Measurements from ENCODE around the gene KCMF1. TPM values are rescaled to one million over a fixed set of nuclear protein-coding genes. Genes with fewer than 3 reads are reported as not detected.

KCMF1 gene
- total and polyA plus RNA-seq, 9 donors = 37.3 to 42.0 (median 39.1) TPM

GRCh38 chr2:84980263-84980983 lies 9.5 kb downstream of the KCMF1 start:
- H3K27me3 ChIP-seq (ENCODE audit: control insufficient read depth, insufficient read depth, low read length) = no peaks in the 10 kb centered on the region
- H3K27ac ChIP-seq (ENCODE audit: low read length) = no peak overlapping the region
- no peak for DNase-seq
- H3K4me1 ChIP-seq (ENCODE audit: control insufficient read depth, insufficient read depth, low read length) = no peaks in the 10 kb centered on the region
- H3K36me3 ChIP-seq (ENCODE audit: control insufficient read depth, insufficient read depth, low read length) = no peaks in the 10 kb centered on the region
- no peaks in the 10 kb centered on the region for H3K9me3 ChIP-seq (replicated peaks; ENCODE audit: control insufficient read depth, low read depth, low read length)
- H3K4me3 ChIP-seq (ENCODE audit: low read length) = no peak overlapping the region
- 92% methylated on average over 4 of the region's 6 CpGs for WGBS (ENCODE audit: insufficient coverage)

- Histone ChIP-seq H3K9me3 (replicated peaks; ENCODE audit: control insufficient read depth, low read depth, low read length) (no peaks in the 10 kb centered on the region), H3K4me3 (ENCODE audit: low read length) (no peak overlapping the region)
- WGBS (ENCODE audit: insufficient coverage) = 76% methylated on average over 1 of the region's 1 CpG
These were observed 15.1 kb downstream of the KCMF1 start for GRCh38 chr2:84986018-84986417.

GRCh38 chr2:84989422-84989821 lies 18.5 kb downstream of the KCMF1 start:
- Histone ChIP-seq H3K4me1 (ENCODE audit: control insufficient read depth, insufficient read depth, low read length) (peaks cover 2% of the 10 kb centered on the region), H3K9me3 (replicated peaks; ENCODE audit: control insufficient read depth, low read depth, low read length) (no peaks in the 10 kb centered on the region), H3K27ac (ENCODE audit: low read length) (no peak overlapping the region), H3K4me3 (ENCODE audit: low read length) (no peak overlapping the region), H3K27me3 (ENCODE audit: control insufficient read depth, insufficient read depth, low read length) (no peaks in the 10 kb centered on the region), H3K36me3 (ENCODE audit: control insufficient read depth, insufficient read depth, low read length) (no peaks in the 10 kb centered on the region)
- whole genome bisulfite sequencing (ENCODE audit: insufficient coverage) = 100% methylated on average over 2 of the region's 2 CpGs
- no peak for DNase-seq

More at GRCh38 chr2:84986018-84986417, 15.1 kb downstream of the KCMF1 start:
- Histone ChIP-seq H3K27ac (ENCODE audit: low read length) (no peak overlapping the region), H3K4me1 (ENCODE audit: control insufficient read depth, insufficient read depth, low read length) (no peaks in the 10 kb centered on the region), H3K27me3 (ENCODE audit: control insufficient read depth, insufficient read depth, low read length) (no peaks in the 10 kb centered on the region), H3K36me3 (ENCODE audit: control insufficient read depth, insufficient read depth, low read length) (no peaks in the 10 kb centered on the region)
- no peak for DNase-seq

GRCh38 chr2:84989927-84990326 lies 19.0 kb downstream of the KCMF1 start:
- peaks cover 2% of the 10 kb centered on the region for H3K4me1 ChIP-seq (ENCODE audit: control insufficient read depth, insufficient read depth, low read length)
- DNase-seq = no peak
- H3K36me3 ChIP-seq (ENCODE audit: control insufficient read depth, insufficient read depth, low read length) = no peaks in the 10 kb centered on the region
- no peak overlapping the region for H3K27ac ChIP-seq (ENCODE audit: low read length)
- no peak overlapping the region for H3K4me3 ChIP-seq (ENCODE audit: low read length)
- WGBS (ENCODE audit: insufficient coverage) = 94% methylated on average over 1 of the region's 1 CpG
- H3K9me3 ChIP-seq (replicated peaks; ENCODE audit: control insufficient read depth, low read depth, low read length) = no peaks in the 10 kb centered on the region
- H3K27me3 ChIP-seq (ENCODE audit: control insufficient read depth, insufficient read depth, low read length) = no peaks in the 10 kb centered on the region

- no peaks in the 10 kb centered on the region for H3K27me3 ChIP-seq (ENCODE audit: control insufficient read depth, insufficient read depth, low read length)
- no peak overlapping the region for H3K4me3 ChIP-seq (ENCODE audit: low read length)
- peaks cover 2% of the 10 kb centered on the region for H3K4me1 ChIP-seq (ENCODE audit: control insufficient read depth, insufficient read depth, low read length)
- DNase-seq = peak; percentile 27
- no peaks in the 10 kb centered on the region for H3K36me3 ChIP-seq (ENCODE audit: control insufficient read depth, insufficient read depth, low read length)
- no CpG with 5 or more reads among the region's 2 CpGs for WGBS (ENCODE audit: insufficient coverage)
- H3K9me3 ChIP-seq (replicated peaks; ENCODE audit: control insufficient read depth, low read depth, low read length) = no peaks in the 10 kb centered on the region
- H3K27ac ChIP-seq (ENCODE audit: low read length) = no peak overlapping the region
These were observed 20.6 kb downstream of the KCMF1 start for GRCh38 chr2:84991404-84992160.

- WGBS (ENCODE audit: insufficient coverage) = no CpG with 5 or more reads among the region's 2 CpGs
- no peaks in the 10 kb centered on the region for H3K9me3 ChIP-seq (replicated peaks; ENCODE audit: control insufficient read depth, low read depth, low read length)
- no peak overlapping the region for H3K27ac ChIP-seq (ENCODE audit: low read length)
- no peak for DNase-seq
- no peak overlapping the region for H3K4me3 ChIP-seq (ENCODE audit: low read length)
- H3K4me1 ChIP-seq (ENCODE audit: control insufficient read depth, insufficient read depth, low read length) = peaks cover 2% of the 10 kb centered on the region
- H3K36me3 ChIP-seq (ENCODE audit: control insufficient read depth, insufficient read depth, low read length) = no peaks in the 10 kb centered on the region
- H3K27me3 ChIP-seq (ENCODE audit: control insufficient read depth, insufficient read depth, low read length) = no peaks in the 10 kb centered on the region
These were observed 24.9 kb downstream of the KCMF1 start for GRCh38 chr2:84995826-84996225.

- DNase-seq = no peak
- no peaks in the 10 kb centered on the region for H3K4me1 ChIP-seq (ENCODE audit: control insufficient read depth, insufficient read depth, low read length)
- H3K9me3 ChIP-seq (replicated peaks; ENCODE audit: control insufficient read depth, low read depth, low read length) = no peaks in the 10 kb centered on the region
- WGBS (ENCODE audit: insufficient coverage) = no CpG with 5 or more reads among the region's 2 CpGs
- H3K27me3 ChIP-seq (ENCODE audit: control insufficient read depth, insufficient read depth, low read length) = no peaks in the 10 kb centered on the region
- no peak overlapping the region for H3K27ac ChIP-seq (ENCODE audit: low read length)
- no peak overlapping the region for H3K4me3 ChIP-seq (ENCODE audit: low read length)
- H3K36me3 ChIP-seq (ENCODE audit: control insufficient read depth, insufficient read depth, low read length) = no peaks in the 10 kb centered on the region
These were observed 25.9 kb downstream of the KCMF1 start for GRCh38 chr2:84996909-84997308.

- DNase-seq = no peak
- Histone ChIP-seq H3K4me3 (ENCODE audit: low read length) (no peak overlapping the region), H3K4me1 (ENCODE audit: control insufficient read depth, insufficient read depth, low read length) (no peaks in the 10 kb centered on the region), H3K27me3 (ENCODE audit: control insufficient read depth, insufficient read depth, low read length) (no peaks in the 10 kb centered on the region), H3K36me3 (ENCODE audit: control insufficient read depth, insufficient read depth, low read length) (peaks cover 6% of the 10 kb centered on the region), H3K27ac (ENCODE audit: low read length) (no peak overlapping the region), H3K9me3 (replicated peaks; ENCODE audit: control insufficient read depth, low read depth, low read length) (no peaks in the 10 kb centered on the region)
These were observed 28.6 kb downstream of the KCMF1 start for GRCh38 chr2:84999553-84999955.

- Histone ChIP-seq H3K4me1 (ENCODE audit: control insufficient read depth, insufficient read depth, low read length) (no peaks in the 10 kb centered on the region), H3K27ac (ENCODE audit: low read length) (no peak overlapping the region), H3K4me3 (ENCODE audit: low read length) (no peak overlapping the region), H3K9me3 (replicated peaks; ENCODE audit: control insufficient read depth, low read depth, low read length) (no peaks in the 10 kb centered on the region), H3K36me3 (ENCODE audit: control insufficient read depth, insufficient read depth, low read length) (peaks cover 6% of the 10 kb centered on the region), H3K27me3 (ENCODE audit: control insufficient read depth, insufficient read depth, low read length) (no peaks in the 10 kb centered on the region)
- WGBS (ENCODE audit: insufficient coverage) = no CpG with 5 or more reads among the region's 2 CpGs
- DNase-seq = no peak
These were observed 30.6 kb downstream of the KCMF1 start for GRCh38 chr2:85001595-85001994.

GRCh38 chr2:85002534-85002933 lies 31.6 kb downstream of the KCMF1 start:
- no peak for DNase-seq
- Histone ChIP-seq H3K27ac (ENCODE audit: low read length) (no peak overlapping the region), H3K27me3 (ENCODE audit: control insufficient read depth, insufficient read depth, low read length) (no peaks in the 10 kb centered on the region), H3K9me3 (replicated peaks; ENCODE audit: control insufficient read depth, low read depth, low read length) (peaks cover 3% of the 10 kb centered on the region), H3K4me1 (ENCODE audit: control insufficient read depth, insufficient read depth, low read length) (no peaks in the 10 kb centered on the region), H3K4me3 (ENCODE audit: low read length) (no peak overlapping the region), H3K36me3 (ENCODE audit: control insufficient read depth, insufficient read depth, low read length) (peaks cover 11% of the 10 kb centered on the region)

Data from muscle of leg (tissue), 11 donors.